B cell (primary cell): ENCODE data around the gene ARL6IP4.

Experiments used
- CTCF ChIP-seq: fragments of 200-600 bp; IDR thresholded peaks from one replicate; pipeline ENCODE4 v1.8.0; 2022; ENCODE audit warnings: antibody characterized with exemption, mild to moderate bottlenecking
- EZH2 ChIP-seq: IDR thresholded peaks from 2 replicates; pipeline ENCODE4 v1.6.1; 2012; ENCODE audit warnings: borderline replicate concordance, low read depth, mild to moderate bottlenecking, moderate library complexity, low read length; ENCODE audit not compliant: insufficient read depth, poor library complexity, severe bottlenecking

GRCh38 chr12:122999196-122999946 lies 18.9 kb downstream of the ARL6IP4 start:
- TF ChIP-seq CTCF (no peak), EZH2 (no peak)
